Activated CD4-positive, alpha-beta memory T cell treated with anti-CD3 and anti-CD28 coated beads for 36 hours (primary cell): Measurements from ENCODE around the gene LAMA5. TPM values are rescaled to one million over a fixed set of nuclear protein-coding genes. Genes with fewer than 3 reads are reported as not detected.

Experiments used
- CTCF ChIA-PET: fragments of 350-600 bp; sonication (Branson Sonifier 250); formaldehyde crosslinking; loops from one replicate; lab custom pipeline; 2021; ENCODE audit warnings: antibody characterized with exemption, inconsistent platforms; lab: Charles Lee
- POLR2A ChIA-PET: fragments of 350-600 bp; sonication (Branson Sonifier 250); formaldehyde crosslinking; loops from one replicate; lab custom pipeline; 2021; ENCODE audit warnings: antibody characterized with exemption; lab: Charles Lee
- DNase-seq: peaks from one replicate; pipeline ENCODE4 v3.0.0-alpha.2; 2020
- H3K27ac Mint-ChIP-seq: one replicate; pipeline ENCODE4 v1.8.0; 2021; ENCODE audit warnings: mixed read lengths
- H3K27me3 Mint-ChIP-seq: one replicate; pipeline ENCODE4 v1.8.0; 2021; ENCODE audit warnings: mixed read lengths
- H3K36me3 Mint-ChIP-seq: one replicate; pipeline ENCODE4 v1.8.0; 2021; ENCODE audit warnings: mixed read lengths
- H3K4me1 Mint-ChIP-seq: one replicate; pipeline ENCODE4 v1.8.0; 2021; ENCODE audit warnings: low read depth, mixed read lengths
- H3K4me3 Mint-ChIP-seq: one replicate; pipeline ENCODE4 v1.8.0; 2021; ENCODE audit warnings: mild to moderate bottlenecking, mixed read lengths
- H3K9me3 Mint-ChIP-seq: one replicate; pipeline ENCODE4 v1.8.0; 2021; ENCODE audit warnings: mixed read lengths
- intact Hi-C: fragments of 100-400 bp; cut with micrococcal nuclease; formaldehyde crosslinking; loops from one replicate; pipeline ENCODE4 v1.15.1; 2023
- total RNA-seq, 2 experiments: library from RNA; stranded (reverse); gene quantifications; one replicate each; pipeline ENCODE4 v1.2.3, GENCODE V29; 2021

LAMA5 gene
- total RNA-seq, 2 experiments from 2014 or later, result 0.78 to 1.1 TPM

DNA sequence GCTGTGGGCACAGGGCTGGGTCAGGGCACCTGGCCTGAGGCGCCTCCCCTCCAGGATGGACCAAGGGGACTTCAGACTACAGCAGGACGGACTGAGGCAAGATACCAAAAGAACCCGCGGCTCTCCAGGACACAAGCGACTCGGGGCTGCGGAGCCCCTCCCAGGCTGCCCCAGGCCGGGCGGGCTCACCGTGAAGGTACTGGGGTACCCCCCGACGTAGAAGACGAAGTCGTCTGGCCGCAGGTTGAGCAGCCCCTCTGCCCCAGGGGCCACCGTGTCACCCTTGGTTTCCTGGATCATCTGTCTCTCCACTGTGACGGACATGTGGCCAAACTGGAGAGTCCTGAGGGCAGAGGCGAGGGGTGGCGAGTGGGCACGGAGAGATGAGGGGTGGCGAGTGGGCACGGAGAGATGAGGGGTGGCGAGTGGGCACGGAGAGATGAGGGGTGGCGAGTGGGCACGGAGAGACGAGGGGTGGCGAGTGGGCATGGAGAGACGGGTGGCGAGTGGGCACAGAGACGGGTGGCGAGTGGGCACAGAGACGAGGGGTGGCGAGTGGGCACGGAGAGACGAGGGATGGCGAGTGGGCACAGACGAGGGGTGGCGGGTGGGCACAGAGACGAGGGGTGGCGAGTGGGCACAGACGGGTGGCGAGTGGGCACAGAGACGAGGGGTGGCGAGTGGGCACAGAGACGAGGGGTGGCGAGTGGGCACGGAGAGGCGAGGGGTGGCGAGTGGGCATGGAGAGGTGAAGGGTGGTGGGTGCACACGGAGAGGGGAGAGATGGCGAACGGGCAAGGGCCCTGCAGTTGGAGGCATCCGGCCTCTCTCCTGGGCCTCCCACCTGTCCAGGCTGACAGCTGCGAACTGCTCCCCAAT, 53.4 kb downstream of the LAMA5 start:
- ChIA-PET CTCF (no interaction called here), POLR2A (no interaction called here)
- Mint-ChIP-seq H3K27ac (no peak overlapping the region), H3K4me3 (no peak overlapping the region), H3K27me3 (no peaks in the 10 kb centered on the region), H3K4me1 (no peaks in the 10 kb centered on the region), H3K9me3 (no peaks in the 10 kb centered on the region), H3K36me3 (peaks cover 2% of the 10 kb centered on the region)
- DNase-seq, result no peak
- intact Hi-C loops, result no loop called here

DNA sequence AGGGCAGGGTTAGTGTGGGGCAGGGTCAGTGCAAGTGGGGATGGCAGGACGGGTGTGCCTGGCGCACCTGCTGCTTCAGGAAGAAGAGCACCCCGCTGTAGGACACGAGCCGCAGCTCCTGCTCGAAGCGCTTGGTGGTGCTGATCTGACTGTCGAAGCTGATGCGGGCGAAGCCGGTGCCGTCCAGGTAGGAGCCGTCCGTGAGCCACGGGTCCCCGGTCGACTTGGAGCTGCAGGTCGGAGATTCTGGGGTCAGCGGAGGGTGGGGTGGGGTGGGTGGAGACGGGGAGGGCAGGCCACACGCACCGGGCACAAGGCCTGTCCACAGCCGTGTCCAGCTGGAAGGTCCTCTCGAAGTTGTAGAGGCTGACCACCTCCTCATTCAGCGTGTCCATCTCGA, 54.1 kb downstream of the LAMA5 start:
- peaks cover 3% of the 10 kb centered on the region for H3K36me3 Mint-ChIP-seq
- no peak for DNase-seq
- CTCF ChIA-PET, result no interaction called here
- POLR2A ChIA-PET, result no interaction called here
- H3K9me3 Mint-ChIP-seq, result no peaks in the 10 kb centered on the region
- H3K27me3 Mint-ChIP-seq, result no peaks in the 10 kb centered on the region
- no peak overlapping the region for H3K27ac Mint-ChIP-seq
- no peaks in the 10 kb centered on the region for H3K4me1 Mint-ChIP-seq
- intact Hi-C loops, result no loop called here
- no peak overlapping the region for H3K4me3 Mint-ChIP-seq

DNA sequence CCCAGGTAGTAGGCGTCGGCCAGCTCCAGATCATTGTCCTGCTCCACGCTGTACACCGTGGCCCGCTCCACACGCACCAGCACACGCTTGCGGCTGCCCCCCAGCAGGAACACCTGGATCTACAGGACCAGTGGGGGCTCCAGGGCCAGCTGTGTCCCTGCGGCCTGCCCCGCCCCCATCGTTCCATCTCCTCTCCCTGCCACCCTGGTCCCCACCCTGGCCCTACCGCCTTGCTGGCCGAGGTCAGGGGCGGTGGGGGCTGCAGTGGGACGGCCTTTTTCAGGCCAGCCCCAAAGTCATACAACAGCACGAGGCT, 54.5 kb downstream of the LAMA5 start:
- H3K4me1 Mint-ChIP-seq, result no peaks in the 10 kb centered on the region
- ChIA-PET POLR2A (no interaction called here), CTCF (no interaction called here)
- no peak overlapping the region for H3K27ac Mint-ChIP-seq
- H3K27me3 Mint-ChIP-seq, result no peaks in the 10 kb centered on the region
- no peak for DNase-seq
- no peak overlapping the region for H3K4me3 Mint-ChIP-seq
- no peaks in the 10 kb centered on the region for H3K9me3 Mint-ChIP-seq
- peaks cover 3% of the 10 kb centered on the region for H3K36me3 Mint-ChIP-seq
- intact Hi-C loops, result no loop called here

DNA sequence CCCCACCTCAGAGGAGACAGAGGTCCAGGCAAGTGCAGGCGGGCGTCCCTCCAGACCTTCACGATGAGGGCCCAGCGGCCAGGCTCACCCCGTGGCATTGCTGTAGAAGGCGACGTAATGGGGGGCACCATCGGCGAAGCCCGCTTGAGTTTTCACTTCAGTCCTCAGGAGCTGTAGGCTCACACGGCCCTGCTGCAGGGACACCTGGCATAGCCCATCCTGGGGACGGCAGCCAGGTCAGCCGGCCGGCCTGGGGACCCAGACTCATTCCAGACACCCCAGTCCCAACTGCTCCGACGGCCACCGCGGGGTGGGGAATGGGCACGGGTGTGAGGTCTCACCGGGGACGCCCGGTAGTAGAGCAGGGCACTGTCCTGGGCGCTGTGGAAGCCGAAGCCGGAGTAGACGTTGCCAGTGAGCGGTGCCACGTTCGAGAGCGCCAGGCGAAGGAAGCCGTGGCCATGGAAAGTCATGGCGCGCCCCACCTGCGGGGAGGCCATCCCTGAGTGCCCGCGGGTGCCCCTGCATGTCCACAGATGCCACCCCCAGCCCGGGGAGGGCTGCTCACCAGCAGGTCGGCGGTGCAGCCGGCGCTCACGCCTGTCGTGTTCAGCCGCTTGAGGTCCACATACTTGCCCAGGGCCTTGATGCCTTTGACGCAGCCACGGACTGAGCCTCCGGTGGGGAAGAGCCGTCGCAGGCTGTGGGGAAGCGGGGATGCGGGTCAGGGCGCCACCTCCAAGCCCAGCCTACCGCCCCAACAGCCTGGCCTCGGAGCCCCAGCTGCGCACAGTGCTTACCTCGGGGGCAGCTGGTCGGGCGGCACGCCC, 55.1 kb downstream of the LAMA5 start:
- Mint-ChIP-seq H3K4me1 (no peaks in the 10 kb centered on the region), H3K9me3 (no peaks in the 10 kb centered on the region), H3K36me3 (peaks cover 3% of the 10 kb centered on the region), H3K4me3 (no peak overlapping the region), H3K27ac (no peak overlapping the region), H3K27me3 (no peaks in the 10 kb centered on the region)
- no peak for DNase-seq
- POLR2A ChIA-PET, result no interaction called here
- CTCF ChIA-PET, result no interaction called here
- intact Hi-C loops, result no loop called here

DNA sequence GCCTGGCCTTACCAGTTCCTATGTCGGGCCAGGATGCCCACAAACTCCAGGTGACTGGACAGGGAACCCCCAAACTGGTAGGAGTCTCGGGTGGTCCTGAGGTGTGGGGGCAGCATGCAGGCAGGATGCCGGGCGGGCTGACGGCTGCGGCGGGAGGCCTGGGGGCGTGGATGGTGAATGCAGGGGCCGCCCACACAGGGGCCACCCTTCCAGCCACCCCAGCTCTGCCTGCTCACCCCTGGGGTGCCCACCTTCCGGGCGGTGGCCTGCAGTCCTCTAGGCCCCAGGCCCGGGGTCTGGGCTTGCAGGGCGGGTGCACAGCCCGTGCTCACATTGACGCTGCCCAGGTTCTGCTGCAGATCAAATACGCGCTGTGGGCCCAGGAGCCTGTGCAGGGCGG, 56.0 kb downstream of the LAMA5 start:
- no peaks in the 10 kb centered on the region for H3K9me3 Mint-ChIP-seq
- no peak overlapping the region for H3K4me3 Mint-ChIP-seq
- no peak overlapping the region for H3K27ac Mint-ChIP-seq
- peaks cover 3% of the 10 kb centered on the region for H3K36me3 Mint-ChIP-seq
- H3K27me3 Mint-ChIP-seq, result no peaks in the 10 kb centered on the region
- intact Hi-C loops, result no loop called here
- POLR2A ChIA-PET, result no interaction called here
- H3K4me1 Mint-ChIP-seq, result no peaks in the 10 kb centered on the region
- CTCF ChIA-PET, result no interaction called here
- DNase-seq, result no peak

DNA sequence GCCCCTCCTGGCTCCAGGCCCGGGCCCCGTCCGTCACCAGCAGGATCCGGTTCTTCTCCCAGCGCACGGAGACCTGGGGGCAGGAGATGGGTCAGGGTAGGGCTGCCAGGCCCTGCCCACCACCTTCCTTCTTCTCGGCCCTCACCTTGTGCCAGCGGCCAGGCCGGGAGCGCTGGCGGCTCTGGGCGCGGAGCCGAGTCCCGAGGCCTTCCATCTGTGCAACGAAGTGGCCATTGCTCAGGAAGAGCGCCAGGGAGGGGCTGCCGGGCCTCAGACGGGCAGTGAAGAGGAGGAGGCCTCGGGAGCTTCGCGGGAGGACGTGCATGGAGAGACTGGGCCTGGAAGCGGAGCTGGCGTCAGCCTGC, 56.4 kb downstream of the LAMA5 start:
- no peak for DNase-seq
- no peak overlapping the region for H3K4me3 Mint-ChIP-seq
- intact Hi-C loops, result no loop called here
- peaks cover 4% of the 10 kb centered on the region for H3K36me3 Mint-ChIP-seq
- no peaks in the 10 kb centered on the region for H3K27me3 Mint-ChIP-seq
- H3K4me1 Mint-ChIP-seq, result peaks cover 3% of the 10 kb centered on the region
- CTCF ChIA-PET, result no interaction called here
- H3K9me3 Mint-ChIP-seq, result no peaks in the 10 kb centered on the region
- no peak overlapping the region for H3K27ac Mint-ChIP-seq
- POLR2A ChIA-PET, result no interaction called here

DNA sequence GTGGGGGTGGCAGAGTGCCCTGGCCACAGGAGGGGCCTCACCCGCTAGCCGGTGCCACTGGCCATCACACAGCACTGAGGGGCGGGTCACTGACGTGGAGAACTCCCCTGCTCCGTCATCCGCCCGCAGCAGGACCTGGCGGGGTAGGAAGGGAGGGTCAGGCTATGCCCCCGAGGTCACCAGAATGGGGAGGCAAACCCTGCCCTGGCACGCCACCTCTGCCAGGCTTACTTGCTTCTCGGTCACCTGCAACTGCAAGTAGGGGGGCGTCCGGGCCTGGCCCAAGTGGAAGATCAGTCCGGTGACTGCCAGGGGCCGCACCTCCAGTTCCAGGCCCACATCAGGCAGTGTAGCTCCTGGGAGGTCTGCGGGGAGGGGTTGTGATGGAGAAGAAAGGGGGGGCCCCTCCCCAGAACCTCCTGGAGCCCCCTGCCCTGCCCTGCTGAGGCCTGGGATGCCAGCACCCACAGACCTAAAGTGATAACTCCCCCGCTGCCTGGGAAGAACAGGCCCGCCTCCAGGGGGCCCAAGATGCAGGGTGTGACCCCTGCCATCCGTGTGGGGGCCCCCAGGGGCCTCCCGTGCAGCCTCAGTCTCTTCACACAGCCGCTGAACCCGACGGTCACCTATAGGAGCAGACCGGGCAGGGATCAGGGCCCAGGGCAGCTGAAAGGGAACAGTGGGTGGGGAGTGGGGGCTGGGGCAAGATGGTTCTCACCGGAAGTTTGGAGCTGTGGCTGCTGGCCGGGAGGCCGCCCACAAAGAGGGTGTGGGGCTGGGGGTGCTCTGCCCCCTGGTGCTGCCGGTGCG, 57.0 kb downstream of the LAMA5 start:
- no peak for DNase-seq
- ChIA-PET CTCF (no interaction called here), POLR2A (no interaction called here)
- H3K9me3 Mint-ChIP-seq, result no peaks in the 10 kb centered on the region
- no peak overlapping the region for H3K27ac Mint-ChIP-seq
- H3K4me3 Mint-ChIP-seq, result no peak overlapping the region
- intact Hi-C loops, result no loop called here
- H3K4me1 Mint-ChIP-seq, result peaks cover 9% of the 10 kb centered on the region
- no peaks in the 10 kb centered on the region for H3K27me3 Mint-ChIP-seq
- H3K36me3 Mint-ChIP-seq, result peaks cover 9% of the 10 kb centered on the region

DNA sequence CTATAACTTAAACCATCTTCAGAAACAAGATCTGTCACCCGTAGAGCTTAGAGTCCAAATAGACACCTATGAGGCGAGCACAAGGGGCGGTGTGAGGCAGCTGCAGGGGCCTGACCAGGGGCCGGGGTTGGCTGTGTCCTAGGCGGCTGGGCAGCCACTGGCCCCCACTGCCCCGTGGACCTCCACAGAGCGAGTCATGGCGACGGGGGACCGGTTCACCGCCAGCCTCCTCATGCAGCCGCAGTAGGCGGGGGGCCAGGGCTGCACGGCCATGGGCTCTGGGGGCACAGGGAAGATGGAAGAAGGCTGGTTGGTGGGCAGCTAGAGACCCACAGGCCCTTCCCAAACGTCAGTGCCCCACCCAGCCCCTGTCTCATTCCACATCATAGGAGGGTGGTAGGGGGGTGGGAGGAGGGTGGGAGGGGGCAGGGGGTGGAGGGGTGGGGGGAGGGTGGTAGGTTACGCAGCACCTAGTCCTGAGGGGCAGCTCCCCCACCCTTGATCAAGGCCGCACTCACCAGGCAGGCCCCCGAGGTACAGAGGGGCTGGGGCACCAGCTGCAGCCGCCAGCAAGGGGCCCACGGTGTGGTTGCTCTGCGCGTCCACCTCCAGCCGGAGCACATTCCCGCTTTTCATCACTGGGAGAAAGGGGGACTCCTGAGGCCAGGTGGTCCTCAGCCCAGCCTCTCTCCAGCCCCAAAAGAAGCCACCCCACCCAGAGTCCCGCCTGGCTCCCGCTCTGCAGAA, 57.7 kb downstream of the LAMA5 start:
- Mint-ChIP-seq H3K36me3 (peaks cover 13% of the 10 kb centered on the region), H3K27me3 (no peaks in the 10 kb centered on the region), H3K4me1 (peaks cover 15% of the 10 kb centered on the region), H3K4me3 (no peak overlapping the region), H3K27ac (no peak overlapping the region), H3K9me3 (no peaks in the 10 kb centered on the region)
- intact Hi-C loops, result no loop called here
- ChIA-PET POLR2A (no interaction called here), CTCF (no interaction called here)
- no peak for DNase-seq

DNA sequence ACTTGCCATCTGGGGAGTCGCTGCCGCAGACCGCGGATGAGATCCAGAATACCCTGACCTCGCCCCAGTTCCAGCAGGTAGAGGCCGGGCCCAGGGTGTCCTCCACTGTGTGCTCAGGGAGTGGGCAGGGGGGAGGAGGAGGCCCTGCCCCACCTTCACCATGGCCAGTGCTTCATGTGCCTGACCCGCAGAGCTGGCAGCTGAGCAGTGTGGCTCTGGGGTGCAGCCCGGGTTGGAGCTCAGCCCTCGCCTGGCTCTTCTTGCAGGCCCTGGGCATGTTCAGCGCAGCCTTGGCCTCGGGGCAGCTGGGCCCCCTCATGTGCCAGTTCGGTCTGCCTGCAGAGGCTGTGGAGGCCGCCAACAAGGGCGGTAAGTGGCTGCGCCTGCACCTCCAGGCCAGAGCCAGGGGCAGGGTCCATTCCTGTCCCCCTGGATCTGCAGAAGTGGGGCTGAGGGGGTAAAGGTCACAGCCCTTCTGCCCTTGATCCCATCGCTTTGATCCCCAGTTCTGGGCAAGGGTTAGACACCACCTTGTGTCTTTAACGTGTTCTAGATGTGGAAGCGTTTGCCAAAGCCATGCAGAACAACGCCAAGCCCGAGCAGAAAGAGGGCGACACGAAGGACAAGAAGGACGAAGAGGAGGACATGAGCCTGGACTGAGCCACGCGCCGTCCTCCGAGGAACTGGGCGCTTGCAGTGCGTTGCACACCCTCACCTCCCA, 58.9 kb downstream of the LAMA5 start:
- Mint-ChIP-seq H3K4me3 (no peak overlapping the region), H3K36me3 (peaks cover 23% of the 10 kb centered on the region), H3K27me3 (no peaks in the 10 kb centered on the region), H3K27ac (no peak overlapping the region), H3K4me1 (peaks cover 20% of the 10 kb centered on the region), H3K9me3 (no peaks in the 10 kb centered on the region)
- DNase-seq, result no peak
- intact Hi-C loops, result no loop called here
- CTCF ChIA-PET, result no interaction called here
- POLR2A ChIA-PET, result no interaction called here

DNA sequence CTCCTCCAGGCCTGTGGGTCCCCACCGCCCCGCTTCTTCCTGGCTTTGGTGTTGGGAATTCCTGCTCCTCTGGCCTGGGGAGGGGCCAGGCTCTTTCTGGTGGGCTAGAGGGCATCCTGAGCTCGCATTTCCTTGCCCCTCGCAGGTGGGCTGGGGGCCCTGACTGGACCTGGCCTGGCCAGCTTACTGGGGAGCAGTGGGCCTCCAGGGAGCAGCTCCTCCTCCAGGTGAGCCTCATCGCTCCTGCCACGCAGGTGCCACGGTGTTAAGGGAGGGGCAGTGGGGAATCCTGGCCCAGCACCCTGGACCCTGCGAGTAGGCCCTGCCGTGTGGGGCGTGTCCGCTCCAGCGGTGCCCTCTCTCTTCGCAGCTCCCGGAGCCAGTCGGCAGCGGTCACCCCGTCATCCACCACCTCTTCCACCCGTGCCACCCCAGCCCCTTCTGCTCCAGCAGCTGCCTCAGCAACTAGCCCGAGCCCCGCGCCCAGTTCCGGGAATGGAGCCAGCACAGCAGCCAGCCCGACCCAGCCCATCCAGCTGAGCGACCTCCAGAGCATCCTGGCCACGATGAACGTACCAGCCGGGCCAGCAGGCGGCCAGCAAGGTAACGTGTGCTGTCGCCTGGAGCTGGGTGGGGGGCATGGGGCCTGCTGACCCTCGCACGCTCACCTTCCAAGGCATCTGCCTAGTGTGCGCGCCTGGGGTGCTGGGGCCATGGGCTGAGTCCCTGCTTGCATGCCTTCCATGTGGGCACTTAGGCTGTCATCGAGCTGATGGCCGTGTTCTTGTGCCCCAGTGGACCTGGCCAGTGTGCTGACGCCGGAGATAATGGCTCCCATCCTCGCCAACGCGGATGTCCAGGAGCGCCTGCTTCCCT, 59.6 kb downstream of the LAMA5 start:
- no peak for DNase-seq
- intact Hi-C loops, result no loop called here
- H3K4me1 Mint-ChIP-seq, result peaks cover 20% of the 10 kb centered on the region
- H3K27me3 Mint-ChIP-seq, result no peaks in the 10 kb centered on the region
- peaks cover 23% of the 10 kb centered on the region for H3K36me3 Mint-ChIP-seq
- H3K27ac Mint-ChIP-seq, result no peak overlapping the region
- H3K4me3 Mint-ChIP-seq, result no peak overlapping the region
- ChIA-PET CTCF (interaction anchor here (1.4 kb wide), 1 partner anchor 75 kb away, joined by 7 read pairs; no protein-coding TSS in a partner anchor), POLR2A (no interaction called here)
- no peaks in the 10 kb centered on the region for H3K9me3 Mint-ChIP-seq
